Left ventricle myocardium inferior (tissue), 1 donor: ENCODE data around the gene TSPAN33. TPM values are rescaled to one million over a fixed set of nuclear protein-coding genes. Genes with fewer than 3 reads are reported as not detected.

Experiments used
- DNase-seq: peaks from one replicate; pipeline ENCODE4 v3.0.0-alpha.2; 2020
- H3K27ac ChIP-seq: fragments of 200-600 bp; replicated peaks from 2 replicates; pipeline ENCODE4 v1.8.0; 2021
- H3K27me3 ChIP-seq: fragments of 200-600 bp; 2 replicates; pipeline ENCODE4 v1.8.0; 2021; ENCODE audit warnings: low read depth
- H3K36me3 ChIP-seq: fragments of 200-600 bp; 2 replicates; pipeline ENCODE4 v1.8.0; 2021
- H3K4me1 ChIP-seq: fragments of 200-600 bp; 2 replicates; pipeline ENCODE4 v1.8.0; 2021
- H3K4me3 ChIP-seq: fragments of 200-600 bp; 2 replicates; pipeline ENCODE4 v1.8.0; 2021; ENCODE audit warnings: mild to moderate bottlenecking, moderate library complexity
- H3K9me3 ChIP-seq: fragments of 200-600 bp; replicated peaks from 2 replicates; pipeline ENCODE4 v1.8.0; 2021
- CTCF ChIP-seq: fragments of 200-600 bp; IDR thresholded peaks from 2 replicates; pipeline ENCODE4 v1.8.0; 2021; ENCODE audit warnings: antibody characterized with exemption, mild to moderate bottlenecking, borderline replicate concordance
- intact Hi-C: fragments of 100-400 bp; cut with micrococcal nuclease; formaldehyde crosslinking; loops from one replicate; pipeline ENCODE4 v1.11.0; 2022
- total RNA-seq: library from RNA; stranded (reverse); fragmentation: NEBNext Ultra II Directional; extraction: Animal tissue kit (Norgen Biotek cat#: 25700); gene quantifications from one replicate; pipeline ENCODE4 v1.2.1, GENCODE V29; 2021
- donor health status: DM: no; HTN: yes; CAD: no; lungs with severe emphysema.

Gene TSPAN33
- total RNA-seq, 1 donor from 2014 or later, result 9.7 TPM

GRCh38 chr7:129202058-129202777, 57.7 kb downstream of the TSPAN33 start:
- DNase-seq, result no peak
- Histone ChIP-seq H3K4me1 (no peaks in the 10 kb centered on the region), H3K27me3 (no peaks in the 10 kb centered on the region), H3K4me3 (no peak overlapping the region), H3K9me3 (no peaks in the 10 kb centered on the region), H3K27ac (no peak overlapping the region), H3K36me3 (peaks cover 4% of the 10 kb centered on the region)
- intact Hi-C loops, result no loop called here
- TF ChIP-seq CTCF, result no peak

GRCh38 chr7:129203050-129203741, 58.7 kb downstream of the TSPAN33 start:
- H3K36me3 ChIP-seq, result peaks cover 4% of the 10 kb centered on the region
- no peak overlapping the region for H3K4me3 ChIP-seq
- H3K27ac ChIP-seq, result no peak overlapping the region
- no peak for DNase-seq
- H3K4me1 ChIP-seq, result no peaks in the 10 kb centered on the region
- H3K27me3 ChIP-seq, result no peaks in the 10 kb centered on the region
- no peaks in the 10 kb centered on the region for H3K9me3 ChIP-seq
- TF ChIP-seq CTCF, result no peak
- intact Hi-C loops, result no loop called here

GRCh38 chr7:129205126-129205818, 60.8 kb downstream of the TSPAN33 start:
- Histone ChIP-seq H3K4me1 (no peaks in the 10 kb centered on the region), H3K9me3 (no peaks in the 10 kb centered on the region), H3K4me3 (no peak overlapping the region), H3K27ac (no peak overlapping the region), H3K27me3 (no peaks in the 10 kb centered on the region), H3K36me3 (peaks cover 8% of the 10 kb centered on the region)
- intact Hi-C loops, result no loop called here
- DNase-seq, result no peak
- no peak for TF ChIP-seq CTCF

GRCh38 chr7:129205987-129206785, 61.7 kb downstream of the TSPAN33 start:
- Histone ChIP-seq H3K27me3 (no peaks in the 10 kb centered on the region), H3K4me3 (no peak overlapping the region), H3K27ac (no peak overlapping the region), H3K4me1 (peaks cover 5% of the 10 kb centered on the region), H3K9me3 (no peaks in the 10 kb centered on the region), H3K36me3 (peaks cover 8% of the 10 kb centered on the region)
- intact Hi-C loops, result no loop called here
- DNase-seq, result no peak
- no peak for TF ChIP-seq CTCF

DNA sequence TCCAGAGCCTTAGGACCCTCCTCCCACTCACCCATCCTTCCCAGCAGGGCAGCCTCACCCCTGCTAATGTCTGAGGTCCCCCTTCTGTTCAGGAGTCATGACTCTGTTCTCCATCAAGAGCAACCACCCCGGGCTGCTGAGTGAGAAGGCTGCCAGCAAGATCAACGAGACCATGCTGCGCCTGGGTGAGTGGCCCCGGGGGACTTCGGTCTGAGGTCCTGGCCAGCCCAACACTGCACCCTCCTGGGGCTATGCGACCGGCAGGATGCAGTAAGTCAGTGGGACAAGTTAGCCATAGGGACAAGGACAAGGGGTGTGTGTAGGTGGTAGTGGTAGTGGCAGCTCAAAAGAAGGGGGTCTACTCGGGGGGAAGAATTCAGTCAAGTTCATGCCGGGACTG, 64.2 kb downstream of the TSPAN33 start:
- Histone ChIP-seq H3K4me3 (no peak overlapping the region), H3K27me3 (no peaks in the 10 kb centered on the region), H3K27ac (no peak overlapping the region), H3K36me3 (peaks cover 8% of the 10 kb centered on the region), H3K9me3 (no peaks in the 10 kb centered on the region), H3K4me1 (peaks cover 5% of the 10 kb centered on the region)
- TF ChIP-seq CTCF, result no peak
- intact Hi-C loops, result no loop called here
- DNase-seq, result no peak
